ENCODE measurements around the gene ATP6AP2.
A peak's percentile ranks its signal among the peaks of the same experiment; 100 is the strongest.

Gene ATP6AP2, protein sequence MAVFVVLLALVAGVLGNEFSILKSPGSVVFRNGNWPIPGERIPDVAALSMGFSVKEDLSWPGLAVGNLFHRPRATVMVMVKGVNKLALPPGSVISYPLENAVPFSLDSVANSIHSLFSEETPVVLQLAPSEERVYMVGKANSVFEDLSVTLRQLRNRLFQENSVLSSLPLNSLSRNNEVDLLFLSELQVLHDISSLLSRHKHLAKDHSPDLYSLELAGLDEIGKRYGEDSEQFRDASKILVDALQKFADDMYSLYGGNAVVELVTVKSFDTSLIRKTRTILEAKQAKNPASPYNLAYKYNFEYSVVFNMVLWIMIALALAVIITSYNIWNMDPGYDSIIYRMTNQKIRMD

DNA sequence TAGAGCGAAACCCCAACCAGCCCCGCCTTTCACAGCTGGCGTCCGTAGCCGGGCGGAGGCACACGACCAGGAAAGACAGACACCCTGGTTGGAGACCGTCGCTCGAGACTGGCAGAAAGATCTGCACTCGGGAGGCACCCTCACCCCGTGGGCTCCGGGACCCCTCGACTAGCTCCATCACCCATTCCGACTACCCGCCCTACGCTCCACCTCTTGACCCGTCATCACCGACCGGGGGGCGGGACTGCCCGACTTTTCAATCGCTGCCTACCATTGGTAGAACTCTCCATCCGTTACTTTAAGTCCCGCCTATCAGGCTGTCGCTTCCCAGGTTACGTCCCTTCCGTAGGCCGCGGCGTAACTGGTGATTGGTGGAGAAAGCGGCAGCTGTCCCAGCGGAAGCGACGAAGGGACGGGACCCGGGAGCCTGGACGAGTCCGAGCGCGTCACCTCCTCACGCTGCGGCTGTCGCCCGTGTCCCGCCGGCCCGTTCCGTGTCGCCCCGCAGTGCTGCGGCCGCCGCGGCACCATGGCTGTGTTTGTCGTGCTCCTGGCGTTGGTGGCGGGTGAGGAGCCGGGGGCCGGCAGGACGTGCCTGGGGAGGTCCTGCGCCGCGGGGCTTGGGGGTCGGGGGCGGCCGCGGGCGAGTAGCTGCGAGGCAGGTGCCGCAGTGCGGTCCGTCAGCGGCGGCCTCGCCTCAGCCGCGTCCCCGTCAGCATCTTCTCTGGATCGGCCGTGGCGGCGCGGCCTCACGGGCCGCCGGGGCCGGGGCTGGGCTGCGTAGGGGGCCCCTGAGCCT, at the start of gene ATP6AP2:
Gene ATP6AP2, plus strand, starts transcription at position 434 of the 799 bp plus-strand sequence. Its CDS starts 96 bp downstream, at position 530.
- DNase-seq (ENCODE audit: low read depth in 2 of 2) = peak; percentile 85 to 87

DNA sequence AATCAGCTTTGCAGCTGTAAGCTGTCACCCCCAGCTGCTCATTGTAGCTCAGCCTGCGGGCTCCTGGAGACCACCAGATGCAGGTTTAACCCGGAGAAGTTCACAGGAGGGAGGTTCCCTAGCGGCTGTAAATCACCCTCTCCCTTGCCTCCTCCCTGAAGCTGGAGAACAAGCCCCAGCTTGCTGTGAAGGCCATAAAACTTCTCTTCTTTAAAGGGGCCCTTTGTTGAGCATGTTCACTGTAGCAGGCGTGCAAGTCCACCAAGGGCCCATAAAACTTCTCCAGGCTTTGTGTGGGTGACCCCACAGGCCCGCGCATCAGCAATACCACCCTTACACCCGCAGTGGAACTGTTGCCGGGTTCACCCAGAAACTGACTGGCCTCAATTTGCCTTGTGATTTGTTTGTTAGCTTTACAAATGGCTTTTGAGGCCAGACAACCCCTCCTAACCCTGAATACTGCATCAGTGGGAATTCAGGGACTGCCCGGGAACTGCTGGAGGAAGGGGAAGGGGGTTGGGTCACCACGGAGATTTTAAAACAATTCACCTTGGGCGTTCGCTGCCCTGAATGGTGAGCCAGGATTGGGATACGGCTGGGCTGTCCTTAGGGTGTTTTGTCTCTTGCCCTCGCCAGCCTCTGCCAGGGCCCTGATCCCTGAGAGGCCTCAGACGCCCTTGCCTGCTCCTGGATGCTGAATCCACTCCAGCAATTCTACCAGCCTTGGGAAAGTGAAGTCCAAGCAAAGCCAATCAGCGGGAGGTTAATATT, 49.5 kb upstream of the ATP6AP2 start:
- DNase-seq (ENCODE audit: low read depth in 2 of 2) = no peak

DNA sequence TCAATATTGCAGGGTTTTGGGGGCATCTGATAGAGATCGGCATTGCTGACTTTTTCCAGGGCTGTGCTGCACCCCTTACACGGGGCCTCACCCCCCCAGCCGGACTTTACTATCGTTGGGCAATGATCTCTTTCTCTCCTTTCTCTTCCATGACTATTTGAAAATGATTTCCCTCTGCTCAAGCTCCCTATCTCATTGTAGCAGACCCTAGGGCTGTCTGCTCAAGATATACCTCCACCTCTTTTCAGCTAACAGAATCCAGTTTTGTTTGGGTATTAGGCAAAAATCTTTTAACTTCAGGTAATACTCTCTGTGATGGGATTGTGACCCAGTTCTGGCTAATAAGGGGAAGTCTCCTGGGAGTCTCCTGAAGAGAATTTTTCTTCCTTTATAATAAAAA, 43.5 kb upstream of the ATP6AP2 start:
- no peak for DNase-seq (ENCODE audit: low read depth in 2 of 2)

DNA sequence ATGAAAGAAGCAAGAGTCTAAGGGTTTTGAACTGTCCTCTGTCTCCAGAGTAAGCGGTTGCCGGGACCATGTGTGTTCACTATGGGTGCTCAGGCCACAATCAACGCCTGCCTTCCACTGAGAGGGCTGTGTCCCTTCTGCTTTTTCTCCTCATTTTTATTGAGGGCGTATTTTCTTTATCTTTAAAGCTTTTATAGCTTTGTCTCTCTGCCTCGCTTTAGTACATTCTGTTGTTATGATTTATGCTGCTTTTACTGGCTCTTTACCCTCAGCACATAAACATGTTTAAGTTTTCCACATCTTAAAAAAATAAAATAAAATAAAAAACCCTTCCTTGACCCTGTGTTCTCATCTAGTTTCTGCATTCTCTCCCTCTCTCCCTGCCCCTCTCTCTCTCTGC, 42.4 kb upstream of the ATP6AP2 start:
- no peak for DNase-seq (ENCODE audit: low read depth in 2 of 2)

DNA sequence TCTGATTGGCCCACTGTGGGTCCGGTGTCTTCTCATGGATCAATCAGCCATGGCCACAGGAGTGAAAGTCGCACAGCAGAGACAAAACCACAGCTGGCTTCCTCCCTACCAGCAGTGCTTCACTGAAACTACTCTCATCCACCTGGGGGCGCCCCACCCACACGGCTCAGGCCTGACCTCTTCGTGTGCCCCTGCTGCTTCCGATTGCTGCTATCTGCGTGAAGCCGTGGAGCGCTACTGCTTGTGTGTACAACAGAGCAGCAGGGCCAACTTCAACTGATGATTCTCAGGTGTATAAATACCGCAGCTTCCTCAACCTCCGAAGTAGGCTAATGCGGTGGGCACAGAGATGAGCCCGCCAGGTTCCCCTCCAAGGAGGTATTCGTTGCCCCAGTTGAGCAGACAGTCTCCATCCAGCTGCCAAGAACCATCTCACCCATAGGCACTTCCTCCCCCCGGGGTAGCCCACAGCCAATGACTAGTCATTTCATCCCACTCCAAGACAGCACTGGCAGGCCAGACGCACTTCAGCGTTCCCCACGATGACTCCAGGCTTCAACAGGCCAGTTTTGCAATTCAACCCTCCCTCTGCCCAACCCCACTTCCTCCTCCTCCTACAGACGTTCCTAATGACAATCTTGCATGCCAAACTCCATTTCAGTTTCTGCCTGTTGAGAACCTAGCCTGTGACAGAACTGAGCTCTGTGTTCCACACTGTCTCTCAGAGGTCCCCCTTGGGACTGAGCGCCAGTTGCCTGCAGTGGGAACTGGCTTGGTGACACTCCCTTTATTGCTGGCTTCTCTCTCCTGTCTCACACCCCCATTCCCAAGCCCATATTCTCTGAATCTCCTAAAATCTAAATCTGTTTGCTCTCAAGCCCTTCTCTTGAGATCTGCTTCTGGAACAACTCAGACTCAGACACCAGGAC, 41.3 kb upstream of the ATP6AP2 start:
- DNase-seq (ENCODE audit: low read depth in 2 of 2) = peak; percentile 59 to 63

DNA sequence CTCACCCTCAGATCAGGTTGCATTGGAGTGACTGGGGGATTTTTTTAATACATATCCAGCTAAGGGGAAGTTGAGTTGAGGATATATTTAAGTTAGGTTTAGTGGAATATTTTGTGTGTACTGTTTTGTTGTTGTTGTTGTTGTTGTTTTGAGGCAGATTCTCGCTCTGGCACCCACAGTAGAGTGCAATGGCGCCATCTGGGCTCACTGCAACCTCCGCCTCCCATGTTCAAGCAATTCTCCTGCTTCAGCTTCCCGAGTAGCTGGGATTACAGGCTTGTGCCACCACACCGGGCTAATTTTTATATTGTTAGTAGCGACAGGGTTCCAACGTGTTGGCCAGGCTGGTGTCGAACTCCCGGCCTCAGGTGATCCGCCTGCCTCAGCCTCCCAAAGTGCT, 38.6 kb upstream of the ATP6AP2 start:
- DNase-seq (ENCODE audit: low read depth in 2 of 2) = no peak

DNA sequence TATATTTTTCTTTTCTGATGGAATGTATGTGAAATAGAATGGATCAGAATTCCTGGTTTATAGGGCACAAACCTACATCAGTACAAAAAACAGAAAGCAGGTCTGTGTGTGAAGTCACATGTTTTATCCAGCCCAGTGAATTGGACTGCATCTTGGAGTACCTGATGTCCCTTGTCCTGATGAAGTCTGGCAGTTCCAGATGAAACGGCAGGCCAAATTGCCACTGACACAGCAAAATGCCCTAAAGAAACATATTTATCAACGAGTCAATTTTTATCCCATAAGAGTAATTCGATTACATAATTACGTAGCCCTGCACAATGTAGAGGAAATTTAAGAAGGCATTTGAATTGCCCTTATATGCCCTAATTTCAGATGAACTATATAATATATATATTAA, 37.8 kb upstream of the ATP6AP2 start:
- DNase-seq (ENCODE audit: low read depth in 2 of 2) = no peak

DNA sequence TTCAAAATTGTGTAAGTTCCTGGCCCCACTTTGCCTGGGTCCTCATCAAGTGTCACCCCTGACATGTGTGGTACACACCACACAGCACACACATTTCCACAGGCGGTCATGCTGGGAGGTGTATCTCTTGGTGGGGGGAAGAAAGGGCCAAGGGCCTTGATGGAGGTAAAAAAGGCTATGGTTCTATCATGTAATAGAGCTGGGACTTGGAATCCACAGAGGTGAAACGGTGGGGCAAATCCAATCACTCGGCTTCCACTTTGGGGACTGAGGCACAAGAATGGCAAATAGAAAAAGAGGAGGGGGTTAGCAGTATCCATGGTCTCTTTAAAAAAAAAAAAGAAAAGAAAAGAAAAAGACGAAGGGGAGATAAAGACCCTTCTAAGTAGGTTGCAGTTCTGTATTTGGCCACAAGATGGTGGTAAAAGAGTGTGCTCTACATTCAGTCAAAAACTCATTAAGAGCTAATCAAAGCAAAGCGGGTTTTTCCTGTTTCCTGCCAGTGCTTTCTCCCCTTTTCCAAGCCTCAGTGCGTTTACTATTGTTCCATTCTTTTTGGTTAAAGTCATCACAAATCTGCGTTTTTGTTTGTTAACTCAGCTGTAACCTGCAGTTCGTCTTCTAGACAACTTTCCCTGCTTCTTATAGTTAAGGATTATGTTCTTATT, 37.0 kb upstream of the ATP6AP2 start:
- DNase-seq (ENCODE audit: low read depth in 2 of 2) = no peak

DNA sequence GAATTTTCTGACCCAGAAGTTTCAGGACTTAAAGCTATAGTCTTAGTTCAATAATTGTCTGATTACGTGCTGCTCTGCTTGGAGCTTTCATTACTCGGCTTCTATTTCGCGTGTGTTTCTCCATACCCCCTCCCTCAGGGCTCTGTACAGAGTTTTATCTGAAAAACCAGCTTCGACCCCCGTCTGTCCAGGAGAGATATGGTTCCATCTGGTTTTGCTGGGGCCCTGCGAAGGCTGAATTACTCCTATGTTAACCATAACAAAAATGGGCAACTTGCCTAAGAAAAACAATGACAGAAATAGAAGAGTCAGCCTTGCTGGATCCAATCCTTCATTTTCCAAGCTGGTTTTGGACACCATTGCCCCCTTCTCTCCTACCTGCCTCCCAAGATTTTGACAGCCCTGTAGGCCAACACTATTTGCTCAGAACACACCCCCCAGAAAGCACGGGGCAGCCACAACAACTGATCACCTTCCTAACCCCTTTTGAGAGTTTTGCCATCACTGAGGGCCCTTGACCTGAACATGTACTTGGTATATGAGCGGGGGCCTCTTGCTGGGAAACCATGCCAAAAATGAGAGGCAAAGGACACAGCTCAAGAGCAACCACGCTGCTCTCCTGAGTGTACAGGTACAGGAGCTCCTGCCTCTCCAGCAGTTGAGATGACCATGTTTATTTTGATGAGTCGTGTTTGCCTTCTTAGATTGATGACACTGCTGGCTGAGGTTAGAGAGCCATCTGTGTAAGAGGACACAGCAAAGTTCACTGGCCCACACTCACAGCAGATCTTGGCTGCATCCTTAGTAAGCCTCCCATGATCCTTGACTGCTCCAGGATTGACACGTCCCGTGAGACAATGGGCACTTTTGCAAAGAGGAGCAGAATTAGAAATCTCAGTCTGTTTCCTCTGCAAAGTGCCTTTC, 36.2 kb upstream of the ATP6AP2 start:
- DNase-seq (ENCODE audit: low read depth in 2 of 2) = no peak

DNA sequence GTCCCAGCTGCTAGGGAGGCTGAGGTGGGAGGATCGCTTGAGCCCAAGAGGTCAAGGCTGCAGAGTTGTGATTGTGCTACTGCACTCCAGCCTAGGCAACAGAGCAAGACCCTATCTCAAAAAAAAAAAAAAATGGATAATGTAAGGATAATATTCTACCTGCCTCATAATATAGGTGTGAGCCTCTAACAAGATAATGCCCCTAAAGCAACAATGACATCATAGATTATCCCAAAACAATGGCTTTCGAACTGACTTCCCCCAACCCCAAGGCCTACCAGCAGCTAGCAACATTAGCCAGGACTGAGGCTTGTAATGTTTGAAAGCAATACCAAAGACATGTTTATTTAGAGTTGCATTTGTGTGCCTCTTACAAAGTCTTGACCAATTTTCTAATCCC, 33.9 kb upstream of the ATP6AP2 start:
- DNase-seq (ENCODE audit: low read depth in 2 of 2) = no peak

DNA sequence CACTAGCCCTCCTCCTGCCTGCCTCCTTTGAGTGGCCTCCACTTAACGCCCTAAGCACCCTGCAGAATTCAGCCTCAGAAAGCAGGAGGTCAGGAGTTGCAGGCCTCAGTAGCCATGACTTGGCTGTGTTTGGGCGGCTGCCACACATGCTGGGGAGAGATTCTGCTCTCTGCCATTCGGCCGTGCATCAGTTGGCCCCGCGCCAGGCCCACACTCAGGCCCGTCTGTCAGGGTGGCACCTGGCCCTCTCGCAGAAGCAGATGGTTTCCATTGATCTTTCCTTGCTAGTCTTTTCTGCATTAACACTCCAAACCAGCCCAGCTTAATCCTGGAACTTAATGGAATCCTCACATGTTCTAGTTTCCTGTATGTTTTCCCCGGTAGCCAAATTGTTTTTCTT, 30.7 kb upstream of the ATP6AP2 start:
- no peak for DNase-seq (ENCODE audit: low read depth in 2 of 2)

DNA sequence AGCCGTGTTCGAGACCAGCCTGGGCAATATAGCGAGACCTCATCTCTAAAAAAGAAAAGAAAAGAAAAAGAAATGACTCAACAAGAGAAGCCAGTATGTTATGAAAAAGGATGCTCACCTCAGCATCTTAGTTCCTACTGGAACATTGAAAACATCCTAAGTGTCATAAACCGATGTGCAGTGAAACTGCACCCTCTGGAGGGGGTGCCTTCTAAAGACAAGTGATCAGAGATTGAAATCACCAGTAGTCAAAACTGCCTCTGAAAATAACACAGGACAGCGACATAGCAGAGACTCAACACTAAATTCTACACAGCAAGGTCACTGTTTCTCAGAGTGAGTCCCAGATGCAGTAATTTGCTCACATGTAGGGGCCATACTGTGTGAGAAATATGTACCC, 28.0 kb upstream of the ATP6AP2 start:
- DNase-seq (ENCODE audit: low read depth in 2 of 2) = no peak

DNA sequence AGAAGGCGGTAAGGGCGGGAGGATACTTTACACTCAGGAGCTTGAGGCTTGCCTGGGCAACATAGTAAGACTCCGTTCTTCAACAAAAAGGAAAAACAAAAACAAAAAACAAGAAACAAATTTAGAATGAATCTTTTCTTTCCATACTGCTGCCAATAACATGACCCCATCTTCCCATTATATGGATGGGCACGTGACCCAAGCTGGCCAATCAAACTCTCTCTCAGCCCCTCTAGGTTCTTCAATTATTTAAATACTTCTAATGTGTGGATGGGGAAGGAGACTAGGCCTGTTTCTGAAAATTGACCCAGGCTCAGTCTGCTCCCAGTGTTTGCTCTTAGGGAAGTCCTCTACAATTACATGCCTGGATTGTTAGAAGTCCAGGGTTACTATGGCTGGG, 22.2 kb upstream of the ATP6AP2 start:
- no peak for DNase-seq (ENCODE audit: low read depth in 2 of 2)

DNA sequence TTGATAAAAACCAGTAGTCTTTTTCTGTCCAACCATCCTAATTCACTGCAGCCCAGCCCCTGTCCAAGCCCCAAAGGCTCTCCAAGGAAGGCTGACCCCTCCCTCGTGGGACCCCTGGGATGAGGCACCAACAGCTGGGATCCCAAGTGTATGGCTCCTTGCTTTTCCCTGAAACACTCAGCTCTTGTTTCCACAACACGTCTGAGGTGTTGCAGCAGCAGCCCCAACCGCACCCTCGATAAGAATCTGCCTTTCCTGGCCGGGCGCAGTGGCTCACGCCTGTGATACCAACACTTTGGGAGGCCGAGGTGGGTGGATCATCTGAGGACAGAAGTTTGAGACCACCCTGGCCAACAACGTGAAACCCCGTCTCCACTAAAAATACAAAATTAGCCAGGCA, 17.0 kb upstream of the ATP6AP2 start:
- no peak for DNase-seq (ENCODE audit: low read depth in 2 of 2)

DNA sequence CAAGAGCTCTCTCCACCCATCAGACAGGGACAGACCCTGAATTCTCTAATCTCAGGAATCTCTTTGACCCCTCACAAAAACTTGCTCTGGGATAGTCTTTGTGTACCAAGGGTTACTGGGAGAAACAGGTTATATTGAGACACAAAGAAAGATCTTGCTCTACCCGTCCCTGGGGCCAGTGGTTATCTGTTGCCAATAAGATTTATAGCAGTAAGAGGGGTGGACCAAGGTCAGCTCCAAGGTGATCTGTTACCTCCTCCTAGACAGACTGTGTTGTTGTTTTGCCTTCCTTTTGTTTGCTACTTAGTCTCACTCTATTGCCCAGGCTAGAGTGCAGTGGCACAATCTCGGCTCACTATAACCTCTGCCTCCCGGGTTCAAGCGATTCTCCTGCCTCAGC, 16.3 kb upstream of the ATP6AP2 start:
- DNase-seq (ENCODE audit: low read depth in 2 of 2) = no peak

DNA sequence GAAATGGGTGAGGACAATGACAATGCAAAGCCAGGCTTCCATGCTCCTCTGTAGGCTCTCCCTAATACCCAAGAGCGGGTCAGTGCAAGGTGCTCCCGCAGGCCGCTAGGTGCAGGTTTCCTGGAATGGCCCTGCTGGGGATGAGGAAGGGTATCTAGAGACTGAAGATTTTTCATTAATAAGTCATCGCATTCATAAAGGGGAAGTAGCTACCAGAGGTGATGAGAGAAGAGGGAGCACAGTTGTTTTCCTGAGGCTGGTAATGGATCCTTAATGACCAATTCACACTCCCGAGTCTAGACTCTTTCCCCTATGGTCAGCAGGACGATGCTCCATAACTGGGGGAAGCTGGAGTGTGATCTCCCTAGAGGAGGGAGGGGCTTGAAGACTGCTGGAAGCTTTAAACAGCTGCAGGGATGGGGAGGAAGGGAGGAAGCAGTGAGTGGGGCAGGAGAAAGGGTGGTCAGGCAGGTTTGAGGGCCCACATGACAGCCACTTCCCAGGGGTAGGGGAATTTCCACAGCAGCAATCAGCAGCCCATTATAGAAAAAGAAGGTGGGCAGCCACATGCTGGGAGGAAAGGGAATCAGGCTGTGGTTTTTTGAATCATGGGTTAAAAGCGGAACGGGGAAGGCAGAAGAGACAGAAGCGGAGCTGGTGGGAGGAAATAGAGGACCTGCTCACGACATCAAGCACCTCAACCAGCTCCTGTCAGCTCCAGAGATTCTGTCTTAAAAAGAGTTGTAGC, 10.2 kb upstream of the ATP6AP2 start:
- no peak for DNase-seq (ENCODE audit: low read depth in 2 of 2)

DNA sequence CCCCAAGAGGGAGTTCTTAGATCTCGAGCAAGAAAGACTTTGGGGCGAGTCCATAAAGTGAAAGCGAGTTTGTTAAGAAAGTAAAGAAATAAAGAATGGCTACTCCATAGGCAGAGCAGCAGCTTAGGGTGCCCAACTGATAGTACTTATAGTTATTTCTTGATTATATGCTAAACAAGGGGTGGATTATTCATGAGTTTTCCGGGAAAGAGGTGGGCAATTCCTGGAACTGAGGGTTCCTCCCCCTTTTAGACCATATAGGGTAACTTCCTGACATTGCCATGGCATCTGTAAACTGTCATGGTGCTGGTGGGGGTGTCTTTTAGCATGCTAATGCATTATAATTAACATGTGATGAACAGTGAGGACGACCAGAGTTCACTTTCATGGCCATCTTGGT, 9.6 kb upstream of the ATP6AP2 start:
- peak; percentile 35 to 45 for DNase-seq (ENCODE audit: low read depth in 2 of 2)

DNA sequence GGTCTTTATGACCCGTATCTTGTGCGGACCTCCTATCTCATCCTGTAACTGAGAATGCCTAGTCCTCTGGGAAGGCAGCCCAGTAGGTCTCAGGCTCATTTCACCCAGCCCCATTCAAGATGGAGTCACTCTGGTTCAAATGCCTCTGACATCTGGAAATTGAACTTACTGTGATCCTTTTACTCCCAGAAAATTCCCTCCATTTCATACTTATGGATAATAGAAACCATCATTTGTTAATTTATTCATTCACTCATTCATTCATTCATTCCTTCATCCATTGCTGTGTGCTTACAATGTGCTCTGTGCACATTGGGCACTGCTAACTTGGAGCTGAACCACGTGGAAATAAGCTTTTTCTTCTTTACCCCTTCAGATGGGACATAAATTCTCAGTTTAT, 9.2 kb upstream of the ATP6AP2 start:
- DNase-seq (ENCODE audit: low read depth in 2 of 2) = no peak

DNA sequence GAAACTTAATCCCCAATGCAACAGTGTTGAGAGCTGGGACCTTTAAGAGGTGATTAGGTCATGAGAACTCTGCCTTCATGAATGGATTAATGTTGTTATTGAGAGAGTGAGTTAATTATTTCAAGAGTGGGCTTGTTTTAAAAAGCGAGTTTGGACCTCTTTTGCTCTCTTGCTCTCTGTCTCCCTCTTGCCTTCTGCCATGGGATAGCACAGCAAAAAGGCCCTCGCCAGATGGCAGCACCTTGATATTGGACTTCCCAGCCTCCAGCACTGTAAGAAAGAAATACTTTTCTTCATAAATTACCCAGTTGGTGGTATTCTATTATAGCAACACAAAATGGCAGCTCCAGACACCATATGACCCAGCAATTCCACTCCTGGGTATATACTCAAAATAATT, 7.0 kb upstream of the ATP6AP2 start:
- no peak for DNase-seq (ENCODE audit: low read depth in 2 of 2)

Measured in stimulated activated CD4-positive, alpha-beta T cell treated with anti-CD3 and anti-CD28 coated beads, Interleukin-15, amount 100 ng/mL, for 48 hours (primary cell).